Karpas-422 (cell line): Measurements from ENCODE around the gene LANCL3. TPM values are rescaled to one million over a fixed set of nuclear protein-coding genes. Genes with fewer than 3 reads are reported as not detected.
"Not testable (repeated sequence)": the region's sequence is repeated elsewhere in the genome, so short reads cannot be mapped to it uniquely, and the experiment has no call there.

Experiments used
- DNase-seq: peaks from one replicate; pipeline ENCODE4 v3.0.0-alpha.2; 2015
- H2AFZ ChIP-seq: fragments of 200-600 bp; sonication (generic); 2 replicates; pipeline ENCODE4 v1.6.1; 2014; ENCODE audit warnings: antibody characterized with exemption, low read length, mixed read lengths
- H3K27ac ChIP-seq: fragments of 200-600 bp; sonication (generic); 2 replicates; pipeline ENCODE4 v1.5.1; 2014; ENCODE audit warnings: mild to moderate bottlenecking, low read length, moderate library complexity
- H3K27me3 ChIP-seq: fragments of 200-600 bp; sonication (generic); 2 replicates; pipeline ENCODE4 v1.6.1; 2014; ENCODE audit warnings: low read length, mixed read lengths
- H3K36me3 ChIP-seq: fragments of 200-600 bp; sonication (generic); 2 replicates; pipeline ENCODE4 v1.6.1; 2014; ENCODE audit warnings: low read length, mixed read lengths; ENCODE audit not compliant: insufficient read depth
- H3K4me1 ChIP-seq: fragments of 200-600 bp; sonication (generic); 2 replicates; pipeline ENCODE4 v1.6.1; 2014; ENCODE audit warnings: mild to moderate bottlenecking, low read length, mixed read lengths
- H3K4me2 ChIP-seq: fragments of 200-600 bp; sonication (generic); 2 replicates; pipeline ENCODE4 v1.6.1; 2014; ENCODE audit warnings: low read length, low read depth, mild to moderate bottlenecking; ENCODE audit not compliant: poor library complexity, severe bottlenecking
- H3K4me3 ChIP-seq: fragments of 200-600 bp; sonication (generic); 2 replicates; pipeline ENCODE4 v1.5.1; 2014; ENCODE audit warnings: mild to moderate bottlenecking, antibody characterized with exemption, low read length, mixed read lengths
- H3K79me2 ChIP-seq: fragments of 200-600 bp; sonication (generic); 2 replicates; pipeline ENCODE4 v1.6.1; 2014; ENCODE audit warnings: mild to moderate bottlenecking, low read length, mixed read lengths
- H3K9ac ChIP-seq: fragments of 200-600 bp; sonication (generic); 2 replicates; pipeline ENCODE4 v1.6.0; 2014; ENCODE audit warnings: low read length
- H3K9me2 ChIP-seq: fragments of 200-600 bp; sonication (generic), shearing (Covaris generic); replicated peaks from 2 replicates; pipeline ENCODE4 v1.6.0; 2014; ENCODE audit warnings: mild to moderate bottlenecking, low read length, moderate library complexity; ENCODE audit not compliant: insufficient read depth
- H3K9me3 ChIP-seq: fragments of 300-700, 200-600 bp; sonication (generic); 2 replicates; pipeline ENCODE4 v1.6.1; 2014; ENCODE audit warnings: low read length, mixed read lengths
- H4K20me1 ChIP-seq: fragments of 200-600 bp; sonication (generic); 2 replicates; pipeline ENCODE4 v1.6.1; 2014; ENCODE audit warnings: mild to moderate bottlenecking, antibody characterized with exemption, low read length, low read depth; ENCODE audit not compliant: insufficient read depth
- total RNA-seq: library from RNA; depleted of rRNA; stranded (reverse); fragments of >200 nt; shearing (Covaris generic); gene quantifications from 2 replicates; pipeline ENCODE4 v1.2.3, GENCODE V29; 2014; ENCODE audit warnings: low replicate concordance

LANCL3 gene
- total RNA-seq, 1 experiment from 2014 or later: not detected

DNA sequence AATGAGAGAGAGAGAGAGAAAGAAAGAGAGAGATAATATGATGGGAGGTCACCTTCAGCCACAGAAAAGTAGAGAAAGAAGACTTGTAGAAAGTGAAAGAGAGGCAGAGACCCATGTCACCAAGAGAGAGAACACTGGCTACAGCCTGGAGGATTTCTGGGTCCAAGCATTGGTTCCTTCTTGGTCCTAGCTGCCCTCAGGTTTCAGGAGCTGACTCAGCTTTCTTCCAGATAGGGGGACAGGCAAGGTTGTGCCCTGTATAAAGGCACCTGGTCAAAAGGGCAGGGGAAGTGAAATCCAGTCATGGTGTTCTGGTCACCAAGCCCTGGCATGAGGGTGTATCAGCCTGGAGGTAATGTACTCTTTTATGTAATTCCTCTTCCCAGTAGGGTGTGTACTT lies 66.6 kb downstream of the LANCL3 start:
- Histone ChIP-seq H3K4me3 (no peak overlapping the region), H3K79me2 (no peaks in the 10 kb centered on the region), H3K9ac (no peak overlapping the region), H3K9me3 (no peaks in the 10 kb centered on the region), H3K4me2 (no peak overlapping the region), H4K20me1 (no peaks in the 10 kb centered on the region), H3K36me3 (no peaks in the 10 kb centered on the region), H3K9me2 (no peaks in the 10 kb centered on the region), H3K27me3 (no peaks in the 10 kb centered on the region), H3K4me1 (peaks cover 17% of the 10 kb centered on the region), H2AFZ (no peak overlapping the region), H3K27ac (no peak overlapping the region)
- DNase-seq: no peak

DNA sequence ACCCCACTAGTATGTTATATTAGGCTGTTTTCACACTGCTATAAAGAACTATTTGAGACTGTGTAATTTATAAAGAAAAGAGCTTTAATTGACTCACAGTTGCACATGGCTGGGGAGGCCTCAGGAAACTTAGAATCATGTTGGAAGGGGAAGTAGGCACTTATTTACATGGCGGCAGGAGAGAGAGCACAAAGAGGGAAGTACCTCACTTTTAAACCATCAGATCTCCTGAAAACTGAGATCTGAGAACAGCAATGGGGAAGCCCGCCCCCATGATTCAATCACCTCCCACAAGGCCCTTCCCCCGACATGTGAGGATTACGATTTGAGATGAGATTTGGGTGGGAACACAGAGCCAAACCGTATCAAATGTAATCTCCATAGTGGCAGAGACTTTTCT lies 68.7 kb downstream of the LANCL3 start:
- no peak for DNase-seq
- Histone ChIP-seq H3K9me2 (no peaks in the 10 kb centered on the region), H3K27ac (no peak overlapping the region), H3K9me3 (no peaks in the 10 kb centered on the region), H4K20me1 (no peaks in the 10 kb centered on the region), H3K4me3 (no peak overlapping the region), H3K9ac (no peak overlapping the region), H2AFZ (0 out of 2 replicates have a peak overlapping the region, but pooled peaks have one; percentile 24), H3K79me2 (no peaks in the 10 kb centered on the region), H3K36me3 (no peaks in the 10 kb centered on the region), H3K4me1 (peaks cover 17% of the 10 kb centered on the region), H3K27me3 (no peaks in the 10 kb centered on the region), H3K4me2 (peak overlapping the region; percentile 14)

- no peak for DNase-seq
- Histone ChIP-seq H3K27ac (no peak overlapping the region), H3K4me1 (peaks cover 15% of the 10 kb centered on the region), H4K20me1 (no peaks in the 10 kb centered on the region), H3K27me3 (no peaks in the 10 kb centered on the region), H2AFZ (no peak overlapping the region), H3K79me2 (no peaks in the 10 kb centered on the region), H3K4me3 (no peak overlapping the region), H3K4me2 (no peak overlapping the region), H3K9me3 (no peaks in the 10 kb centered on the region), H3K36me3 (no peaks in the 10 kb centered on the region), H3K9ac (no peak overlapping the region), H3K9me2 (no peaks in the 10 kb centered on the region)
Observed at GRCh38 chrX:37641859-37642258, 70.4 kb downstream of the LANCL3 start.

- H3K9ac ChIP-seq: no peak overlapping the region
- H3K4me2 ChIP-seq: no peak overlapping the region
- H3K36me3 ChIP-seq: no peaks in the 10 kb centered on the region
- no peaks in the 10 kb centered on the region for H3K79me2 ChIP-seq
- no peak overlapping the region for H2AFZ ChIP-seq
- no peaks in the 10 kb centered on the region for H3K9me3 ChIP-seq
- no peaks in the 10 kb centered on the region for H4K20me1 ChIP-seq
- H3K9me2 ChIP-seq: no peaks in the 10 kb centered on the region
- no peaks in the 10 kb centered on the region for H3K27me3 ChIP-seq
- H3K27ac ChIP-seq: no peak overlapping the region
- H3K4me1 ChIP-seq: peaks cover 11% of the 10 kb centered on the region
- H3K4me3 ChIP-seq: no peak overlapping the region
- no peak for DNase-seq
Observed at GRCh38 chrX:37644381-37645305, 73.2 kb downstream of the LANCL3 start.

DNA sequence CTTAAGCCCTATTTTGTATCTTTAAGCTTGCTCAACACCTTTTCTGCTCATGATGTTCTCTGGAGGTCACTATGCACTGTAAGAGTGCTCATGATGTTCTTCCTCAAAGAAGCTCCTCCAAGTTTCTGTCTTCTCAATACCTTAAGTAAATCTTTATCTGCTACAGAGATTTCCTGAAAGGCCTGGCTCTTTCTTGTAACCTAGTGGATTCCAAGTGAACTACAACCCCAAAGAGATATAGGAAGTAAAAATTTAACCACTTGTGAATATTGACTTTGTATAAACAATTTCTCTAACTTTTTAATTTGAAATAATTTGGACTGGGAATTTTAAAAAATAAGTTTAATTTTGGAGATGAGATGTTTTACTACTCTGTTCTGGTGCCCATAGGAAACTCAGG lies 74.8 kb downstream of the LANCL3 start:
- Histone ChIP-seq H3K36me3 (no peaks in the 10 kb centered on the region), H4K20me1 (no peaks in the 10 kb centered on the region), H3K27me3 (no peaks in the 10 kb centered on the region), H3K9me3 (no peaks in the 10 kb centered on the region), H3K9ac (no peak overlapping the region), H3K4me1 (no peaks in the 10 kb centered on the region), H2AFZ (no peak overlapping the region), H3K9me2 (no peaks in the 10 kb centered on the region), H3K79me2 (no peaks in the 10 kb centered on the region), H3K4me2 (no peak overlapping the region), H3K27ac (no peak overlapping the region), H3K4me3 (no peak overlapping the region)
- DNase-seq: no peak

GRCh38 chrX:37650879-37651278 lies 79.4 kb downstream of the LANCL3 start:
- not testable (repeated sequence) for H3K9me2 ChIP-seq, DNase-seq, H3K4me1 ChIP-seq, H3K27me3 ChIP-seq, H3K36me3 ChIP-seq, H3K4me2 ChIP-seq, H4K20me1 ChIP-seq, H3K27ac ChIP-seq, H3K9ac ChIP-seq, H3K4me3 ChIP-seq, H3K79me2 ChIP-seq, H3K9me3 ChIP-seq, H2AFZ ChIP-seq

GRCh38 chrX:37651921-37652452 lies 80.5 kb downstream of the LANCL3 start:
- H3K9ac ChIP-seq: no peak overlapping the region
- H3K36me3 ChIP-seq: no peaks in the 10 kb centered on the region
- no peak for DNase-seq
- no peak overlapping the region for H3K4me2 ChIP-seq
- no peaks in the 10 kb centered on the region for H3K79me2 ChIP-seq
- H3K4me1 ChIP-seq: no peaks in the 10 kb centered on the region
- H3K27me3 ChIP-seq: no peaks in the 10 kb centered on the region
- H3K4me3 ChIP-seq: no peak overlapping the region
- H3K9me3 ChIP-seq: no peaks in the 10 kb centered on the region
- H3K9me2 ChIP-seq: no peaks in the 10 kb centered on the region
- H2AFZ ChIP-seq: no peak overlapping the region
- H4K20me1 ChIP-seq: no peaks in the 10 kb centered on the region
- no peak overlapping the region for H3K27ac ChIP-seq

- no peaks in the 10 kb centered on the region for H3K9me2 ChIP-seq
- no peaks in the 10 kb centered on the region for H3K36me3 ChIP-seq
- H3K4me3 ChIP-seq: no peak overlapping the region
- no peak overlapping the region for H3K9ac ChIP-seq
- no peaks in the 10 kb centered on the region for H3K27me3 ChIP-seq
- H3K4me2 ChIP-seq: no peak overlapping the region
- H4K20me1 ChIP-seq: no peaks in the 10 kb centered on the region
- DNase-seq: no peak
- H3K27ac ChIP-seq: no peak overlapping the region
- H3K9me3 ChIP-seq: no peaks in the 10 kb centered on the region
- no peak overlapping the region for H2AFZ ChIP-seq
- H3K79me2 ChIP-seq: no peaks in the 10 kb centered on the region
- no peaks in the 10 kb centered on the region for H3K4me1 ChIP-seq
Observed at GRCh38 chrX:37652589-37653231, 81.2 kb downstream of the LANCL3 start.
